HG03103 (cell line): ENCODE measurements around the gene TFB1M.

Experiments
- ATAC-seq: cut with Tn5 transposase; IDR thresholded peaks from one replicate; pipeline ENCODE4 v1.9.1; 2021; ENCODE audit warnings: low read depth; ENCODE audit not compliant: unreplicated experiment

Gene TFB1M

GRCh38 chr6:155213611-155214372 lies 100.5 kb downstream of the TFB1M start:
- ATAC-seq, result no peak

DNA sequence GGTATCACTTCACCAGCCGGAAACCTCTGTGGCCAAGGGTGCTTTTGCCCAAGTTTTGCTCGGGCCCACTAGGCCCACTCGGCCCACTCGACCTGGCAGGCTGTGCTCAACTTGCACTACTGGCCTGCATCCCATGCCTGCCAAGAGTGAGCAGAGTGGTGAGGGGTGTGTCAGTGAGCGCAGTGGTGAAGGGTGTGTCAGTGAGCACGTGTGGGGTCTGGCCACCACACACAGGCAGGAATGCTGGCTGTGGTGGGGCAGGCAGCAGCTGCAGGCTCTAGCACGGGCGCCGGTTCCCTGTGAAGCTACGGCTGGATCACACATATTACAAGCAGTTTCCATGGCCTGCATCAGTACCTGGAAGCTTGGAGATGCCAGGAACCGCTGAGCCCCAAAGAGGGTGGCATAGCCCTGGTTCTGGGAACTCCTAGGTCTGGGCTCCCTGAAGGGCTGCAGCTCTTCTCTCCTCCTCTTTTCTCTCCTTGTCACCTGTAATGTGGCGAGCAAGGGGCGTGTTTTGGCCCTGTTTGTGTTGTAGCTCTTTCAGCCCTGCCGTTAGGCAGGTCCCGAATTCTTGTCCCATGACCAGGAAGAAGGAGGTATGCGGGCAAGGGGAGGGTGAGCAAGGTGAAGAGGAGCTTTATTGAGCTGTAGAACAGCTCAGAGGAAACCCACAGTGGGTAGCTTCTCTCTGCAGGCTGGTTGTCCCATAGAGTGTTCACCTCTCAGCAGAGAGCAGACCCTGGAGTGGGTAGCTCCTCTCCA lies 101.5 kb downstream of the TFB1M start:
- no peak for ATAC-seq

DNA sequence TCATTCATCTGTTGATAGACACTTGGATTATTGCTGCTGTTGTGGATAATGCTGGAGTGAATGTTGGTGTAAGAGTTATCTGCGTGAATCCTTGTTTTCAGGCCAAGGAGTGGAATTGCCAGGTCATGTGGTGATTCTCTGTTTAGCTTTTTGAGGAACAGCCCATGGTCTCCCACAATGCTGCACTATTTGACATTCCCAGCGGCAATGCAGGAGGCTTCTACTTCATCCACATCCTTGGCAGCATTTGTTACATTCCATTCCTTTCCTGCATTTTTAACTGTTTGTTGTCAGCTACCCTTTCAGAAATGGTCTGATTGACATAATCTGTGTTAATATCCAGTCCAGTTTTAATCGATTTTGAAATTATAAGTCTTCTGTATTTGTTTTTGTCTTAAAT lies 102.2 kb downstream of the TFB1M start:
- no peak for ATAC-seq

DNA sequence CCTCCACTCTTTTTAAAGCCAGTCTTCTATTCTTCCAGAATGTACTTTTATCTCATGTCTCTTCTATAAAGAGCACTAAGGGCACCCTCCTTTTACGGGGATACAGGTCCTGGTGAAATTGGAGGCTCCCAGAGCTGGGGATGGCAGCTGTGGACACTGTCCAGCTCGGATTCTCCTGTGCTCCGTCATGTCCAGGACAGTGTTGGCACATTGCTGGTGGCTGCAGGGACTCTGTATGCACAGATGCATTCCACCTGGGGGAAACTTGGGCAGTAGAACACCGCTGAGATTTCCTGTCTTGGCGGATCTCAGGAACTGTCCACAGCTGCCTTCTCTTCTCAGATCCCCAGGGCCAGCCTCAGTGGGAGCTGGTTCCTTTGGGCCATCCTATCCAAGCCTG lies 107.1 kb downstream of the TFB1M start:
- ATAC-seq, result no peak
